H9 (cell line): ENCODE results near the gene LAMP5. TPM values are rescaled to one million over a fixed set of nuclear protein-coding genes. Genes with fewer than 3 reads are reported as not detected.
A peak's percentile ranks its signal among the peaks of the same experiment; 100 is the strongest.

ENCODE experiments used
- DNase-seq: peaks from one replicate; pipeline ENCODE4 v3.0.0-alpha.2; 2017
- H2AFZ ChIP-seq: one replicate; pipeline ENCODE4 v1.6.1; 2013; ENCODE audit warnings: mild to moderate bottlenecking, low read length, control low read depth, moderate library complexity
- H2AK5ac ChIP-seq: 2 replicates; pipeline ENCODE4 v1.6.1; 2013; ENCODE audit warnings: low read length, control low read depth, mixed read lengths; ENCODE audit not compliant: insufficient read length
- H2BK120ac ChIP-seq: one replicate; pipeline ENCODE4 v1.6.1; 2013; ENCODE audit warnings: low read depth, mild to moderate bottlenecking, low read length, control low read depth, inconsistent platforms; ENCODE audit not compliant: poor library complexity, severe bottlenecking
- H2BK12ac ChIP-seq: 2 replicates; pipeline ENCODE4 v1.6.1; 2013; ENCODE audit warnings: low read length, control low read depth, mixed read lengths, low read depth; ENCODE audit not compliant: insufficient read length
- H2BK15ac ChIP-seq: 2 replicates; pipeline ENCODE4 v1.6.1; 2013; ENCODE audit warnings: low read depth, low read length, control low read depth
- H2BK20ac ChIP-seq: one replicate; pipeline ENCODE4 v1.6.1; 2013; ENCODE audit warnings: low read depth, mild to moderate bottlenecking, low read length, control low read depth, inconsistent platforms; ENCODE audit not compliant: poor library complexity, severe bottlenecking
- H2BK5ac ChIP-seq: 2 replicates; pipeline ENCODE4 v1.6.1; 2013; ENCODE audit warnings: low read length, control low read depth, mixed read lengths; ENCODE audit not compliant: insufficient read length
- H3K14ac ChIP-seq: 2 replicates; pipeline ENCODE4 v1.6.1; 2013; ENCODE audit warnings: low read length, control low read depth; ENCODE audit not compliant: insufficient read depth
- H3K18ac ChIP-seq: 2 replicates; pipeline ENCODE4 v1.6.1; 2013; ENCODE audit warnings: low read depth, mild to moderate bottlenecking, mixed read lengths, low read length, control low read depth; ENCODE audit not compliant: insufficient read length
- H3K23ac ChIP-seq: 2 replicates; pipeline ENCODE4 v1.6.1; 2013; ENCODE audit warnings: low read length, control low read depth, mixed read lengths, low read depth; ENCODE audit not compliant: insufficient read length
- H3K23me2 ChIP-seq: 2 replicates; pipeline ENCODE4 v1.6.1; 2013; ENCODE audit warnings: low read depth, mild to moderate bottlenecking, mixed read lengths, low read length, control low read depth; ENCODE audit not compliant: insufficient read length, poor library complexity, severe bottlenecking
- H3K27ac ChIP-seq: 2 replicates; pipeline ENCODE4 v1.5.1; 2013; ENCODE audit warnings: low read length, control low read depth, mixed read lengths, low read depth; ENCODE audit not compliant: insufficient read length
- H3K27me3 ChIP-seq: 2 replicates; pipeline ENCODE4 v1.6.1; 2013; ENCODE audit warnings: low read length, control low read depth, inconsistent platforms; ENCODE audit not compliant: insufficient read depth
- H3K4ac ChIP-seq: 2 replicates; pipeline ENCODE4 v1.6.1; 2013; ENCODE audit warnings: low read depth, mild to moderate bottlenecking, control low read depth, inconsistent platforms, low read length, moderate library complexity
- H3K4me1 ChIP-seq: 2 replicates; pipeline ENCODE4 v1.6.1; 2013; ENCODE audit warnings: low read length, control low read depth, inconsistent platforms; ENCODE audit not compliant: insufficient read depth
- H3K4me2 ChIP-seq: 2 replicates; pipeline ENCODE4 v1.6.1; 2013; ENCODE audit warnings: low read length, control low read depth, mixed read lengths; ENCODE audit not compliant: insufficient read length, insufficient read depth
- H3K56ac ChIP-seq: 2 replicates; pipeline ENCODE4 v1.6.1; 2013; ENCODE audit warnings: low read depth, mild to moderate bottlenecking, mixed read lengths, low read length, control low read depth; ENCODE audit not compliant: insufficient read length
- H3K79me1 ChIP-seq: 2 replicates; pipeline ENCODE4 v1.6.1; 2013; ENCODE audit warnings: low read depth, mild to moderate bottlenecking, moderate library complexity, low read length, control low read depth, inconsistent platforms; ENCODE audit not compliant: insufficient read depth, poor library complexity, severe bottlenecking
- H3K79me2 ChIP-seq: 2 replicates; pipeline ENCODE4 v1.6.1; 2013; ENCODE audit warnings: low read length, control low read depth, inconsistent platforms; ENCODE audit not compliant: insufficient read depth
- H3K9ac ChIP-seq: 2 replicates; pipeline ENCODE4 v1.6.1; 2013; ENCODE audit warnings: low read length, control low read depth, mixed read lengths; ENCODE audit not compliant: insufficient read length; ENCODE audit errors: extremely low read depth
- H3K9me3 ChIP-seq: one replicate; pipeline ENCODE4 v1.6.1; 2013; ENCODE audit warnings: low read depth, low read length, inconsistent platforms; ENCODE audit not compliant: control insufficient read depth
- H3T11ph ChIP-seq: one replicate; pipeline ENCODE4 v1.6.1; 2013; ENCODE audit warnings: mild to moderate bottlenecking, low read length, control low read depth, inconsistent platforms
- H4K20me1 ChIP-seq: one replicate; pipeline ENCODE4 v1.6.1; 2013; ENCODE audit not compliant: control insufficient read depth, insufficient read length, insufficient read depth
- H4K5ac ChIP-seq: 2 replicates; pipeline ENCODE4 v1.6.1; 2013; ENCODE audit warnings: low read depth, mild to moderate bottlenecking, mixed read lengths, low read length, control low read depth; ENCODE audit not compliant: insufficient read length
- H4K8ac ChIP-seq: replicated peaks from 2 replicates; pipeline ENCODE4 v1.6.1; 2013; ENCODE audit warnings: low read length, control low read depth, mixed read lengths, low read depth; ENCODE audit not compliant: insufficient read length
- H4K91ac ChIP-seq: 2 replicates; pipeline ENCODE4 v1.6.1; 2013; ENCODE audit warnings: low read depth, mild to moderate bottlenecking, moderate library complexity, mixed read lengths, low read length, control low read depth; ENCODE audit not compliant: insufficient read length
- H3K27ac Mint-ChIP-seq, 3 experiments: 2 replicates in 2 of 3; 3 replicates in 1 of 3; pipeline ENCODE4 v1.8.0; 2020 to 2021; ENCODE audit warnings: mixed read lengths in 3 of 3, mild to moderate bottlenecking in 1 of 3, moderate library complexity in 1 of 3
- H3K27me3 Mint-ChIP-seq: 2 replicates; pipeline ENCODE4 v1.8.0; 2021; ENCODE audit warnings: low read depth, mild to moderate bottlenecking, moderate library complexity, mixed read lengths
- H3K36me3 Mint-ChIP-seq, 3 experiments: 2 replicates in 2 of 3; 3 replicates in 1 of 3; pipeline ENCODE4 v1.8.0; 2020 to 2021; ENCODE audit warnings: low read depth in 3 of 3, mixed read lengths in 3 of 3; ENCODE audit not compliant: insufficient read depth in 1 of 3
- H3K4me1 Mint-ChIP-seq, 2 experiments: 2 replicates each; pipeline ENCODE4 v1.8.0; 2020; ENCODE audit warnings: mixed read lengths in 2 of 2
- H3K4me3 Mint-ChIP-seq, 2 experiments: 2 replicates in 1 of 2; 3 replicates in 1 of 2; pipeline ENCODE4 v1.8.0; 2020 to 2021; ENCODE audit warnings: mild to moderate bottlenecking in 2 of 2, mixed read lengths in 2 of 2, moderate library complexity in 1 of 2
- H3K9me3 Mint-ChIP-seq, 2 experiments: 2 replicates in 1 of 2; 3 replicates in 1 of 2; pipeline ENCODE4 v1.8.0; 2020; ENCODE audit warnings: mild to moderate bottlenecking in 2 of 2, mixed read lengths in 2 of 2, moderate library complexity in 1 of 2
- CTCF ChIP-seq: fragments of 200-600 bp; sonication (generic); conservative IDR thresholded peaks from 3 replicates; pipeline ENCODE4 v1.8.0; 2021; ENCODE audit warnings: antibody characterized with exemption, mild to moderate bottlenecking
- WGBS: extraction: QIAGEN DNeasy Blood & Tissue Kit; methylation state at CpG from one replicate; pipeline ENCODE4 v1.1.7; 2013; ENCODE audit warnings: missing lambda C conversion rate, low lambda C conversion rate, mixed read lengths; ENCODE audit not compliant: insufficient read length; ENCODE audit errors: extremely low coverage; 5-methylcytosine and 5-hydroxymethylcytosine counted together
- total RNA-seq: library from RNA; stranded (reverse); gene quantifications from 2 replicates; pipeline ENCODE4 v1.2.1, GENCODE V29; 2021

The LAMP5 gene
- total RNA-seq, 1 experiment from 2014 or later, result 0.35 TPM

- Histone ChIP-seq H4K5ac (no peak overlapping the region), H3K27me3 (no peaks in the 10 kb centered on the region), H3K4me1 (no peaks in the 10 kb centered on the region), H3K23ac (no peak overlapping the region), H3K4ac (no peak overlapping the region), H3K79me2 (no peaks in the 10 kb centered on the region), H3K23me2 (no peaks in the 10 kb centered on the region), H3K79me1 (no peaks in the 10 kb centered on the region), H3K9ac (no peak overlapping the region), H4K91ac (no peak overlapping the region), H2BK120ac (no peak overlapping the region), H2BK12ac (no peak overlapping the region), H2BK15ac (no peak overlapping the region), H3K56ac (no peak overlapping the region), H3K4me2 (no peak overlapping the region), H3K27ac (no peak overlapping the region), H3K18ac (no peak overlapping the region), H4K8ac (no peak overlapping the region), H3K14ac (no peak overlapping the region), H2AFZ (no peak overlapping the region), H2AK5ac (no peak overlapping the region), H3T11ph (no peak overlapping the region), H2BK20ac (no peak overlapping the region), H3K9me3 (no peaks in the 10 kb centered on the region), H2BK5ac (no peak overlapping the region), H4K20me1 (no peaks in the 10 kb centered on the region)
- H3K36me3 Mint-ChIP-seq, result no peaks in the 10 kb centered on the region; a peak in 1 of 7 replicates
- no peak for TF ChIP-seq CTCF
- peak overlapping the region in 2 of 3 experiments; percentile 36 to 58; a peak in 3 of 7 replicates for H3K27ac Mint-ChIP-seq
- H3K4me3 Mint-ChIP-seq, result no peak overlapping the region
- H3K4me1 Mint-ChIP-seq, result peaks cover 19 to 23% of the 10 kb centered on the region in 2 experiments
- WGBS, result no CpG with 5 or more reads among the region's 4 CpGs
- no peak for DNase-seq
- peaks cover 11% of the 10 kb centered on the region for H3K27me3 Mint-ChIP-seq
- peaks cover 0 to 3% of the 10 kb centered on the region in 2 experiments; a peak in 1 of 5 replicates for H3K9me3 Mint-ChIP-seq
These were observed 17.9 kb downstream of the LAMP5 start for GRCh38 chr20:9532069-9532838.
